NB4 (cell line): Measurements from ENCODE around the gene GRID1.

ENCODE experiments used
- DNase-seq: peaks from one replicate; pipeline ENCODE4 v3.0.0; 2010; ENCODE audit warnings: low read depth
- H3K4me3 ChIP-seq: one replicate; pipeline ENCODE4 v1.5.1; 2011; ENCODE audit warnings: mild to moderate bottlenecking, low read depth, low read length, moderate library complexity
- MAX ChIP-seq: IDR thresholded peaks from 2 replicates; pipeline ENCODE4 v1.6.1; 2011; ENCODE audit warnings: low read depth, low read length
- MYC ChIP-seq: IDR thresholded peaks from 2 replicates; pipeline ENCODE4 v1.6.1; 2011; ENCODE audit warnings: low read depth, low read length
- POLR2A ChIP-seq: IDR thresholded peaks from 2 replicates; pipeline ENCODE4 v1.6.1; 2011; ENCODE audit warnings: mild to moderate bottlenecking; ENCODE audit not compliant: insufficient read length; ENCODE audit errors: extremely low read depth
- TF ChIP-seq, protein P1 (sequence below): IDR thresholded peaks from one replicate; pipeline ENCODE4 v1.5.1; 2012; ENCODE audit warnings: low read depth, low read length

GRID1 gene

GRCh38 chr10:85606401-85606800 is 760.2 kb downstream of the GRID1 start:
- no peak for DNase-seq
- H3K4me3 ChIP-seq = no peak overlapping the region
- TF ChIP-seq, protein P1, sequence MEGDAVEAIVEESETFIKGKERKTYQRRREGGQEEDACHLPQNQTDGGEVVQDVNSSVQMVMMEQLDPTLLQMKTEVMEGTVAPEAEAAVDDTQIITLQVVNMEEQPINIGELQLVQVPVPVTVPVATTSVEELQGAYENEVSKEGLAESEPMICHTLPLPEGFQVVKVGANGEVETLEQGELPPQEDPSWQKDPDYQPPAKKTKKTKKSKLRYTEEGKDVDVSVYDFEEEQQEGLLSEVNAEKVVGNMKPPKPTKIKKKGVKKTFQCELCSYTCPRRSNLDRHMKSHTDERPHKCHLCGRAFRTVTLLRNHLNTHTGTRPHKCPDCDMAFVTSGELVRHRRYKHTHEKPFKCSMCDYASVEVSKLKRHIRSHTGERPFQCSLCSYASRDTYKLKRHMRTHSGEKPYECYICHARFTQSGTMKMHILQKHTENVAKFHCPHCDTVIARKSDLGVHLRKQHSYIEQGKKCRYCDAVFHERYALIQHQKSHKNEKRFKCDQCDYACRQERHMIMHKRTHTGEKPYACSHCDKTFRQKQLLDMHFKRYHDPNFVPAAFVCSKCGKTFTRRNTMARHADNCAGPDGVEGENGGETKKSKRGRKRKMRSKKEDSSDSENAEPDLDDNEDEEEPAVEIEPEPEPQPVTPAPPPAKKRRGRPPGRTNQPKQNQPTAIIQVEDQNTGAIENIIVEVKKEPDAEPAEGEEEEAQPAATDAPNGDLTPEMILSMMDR = no peak
- TF ChIP-seq MYC = no peak
- TF ChIP-seq MAX = no peak
- no peak for TF ChIP-seq POLR2A

- TF ChIP-seq MAX (no peak), MYC (no peak), POLR2A (no peak)
- TF ChIP-seq, protein P1 = no peak
- no peak overlapping the region for H3K4me3 ChIP-seq
- no peak for DNase-seq
Observed at GRCh38 chr10:85604884-85605283, 761.7 kb downstream of the GRID1 start.

DNA sequence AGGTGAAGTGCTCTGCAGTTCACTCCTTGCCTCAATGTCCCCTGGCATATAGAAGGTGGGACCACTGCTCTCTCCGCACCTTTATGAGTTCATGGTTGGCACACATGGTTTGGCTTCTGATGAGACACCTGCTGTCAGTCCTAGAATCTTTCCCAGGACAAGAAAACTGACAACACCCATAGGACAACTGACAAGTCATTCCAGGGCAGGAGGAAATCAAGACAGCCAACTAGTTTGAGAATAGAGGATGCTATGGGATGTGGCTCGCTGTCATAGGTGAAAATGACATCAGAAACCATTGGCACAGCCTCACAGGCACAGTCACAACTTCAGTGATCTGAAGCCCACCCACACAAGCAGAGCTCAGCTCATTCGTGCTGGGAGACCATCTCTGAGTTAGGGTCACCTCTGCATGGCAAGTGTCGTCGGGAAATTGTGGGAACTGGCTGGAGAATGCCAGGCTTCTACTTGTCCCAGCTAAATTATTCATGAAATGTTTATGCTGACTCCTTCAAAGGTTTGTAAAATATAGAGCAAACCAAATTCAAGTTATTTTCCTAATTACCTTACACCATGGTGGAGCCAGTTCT is 762.4 kb downstream of the GRID1 start:
- no peak for DNase-seq
- TF ChIP-seq MAX (no peak), MYC (no peak), POLR2A (no peak)
- TF ChIP-seq, protein P1 = no peak
- H3K4me3 ChIP-seq = no peak overlapping the region

- no peak for DNase-seq
- H3K4me3 ChIP-seq = no peak overlapping the region
- no peak for TF ChIP-seq MYC
- no peak for TF ChIP-seq POLR2A
- TF ChIP-seq, protein P1 = no peak
- TF ChIP-seq MAX = no peak
Observed at GRCh38 chr10:85603151-85603940, 763.2 kb downstream of the GRID1 start.

DNA sequence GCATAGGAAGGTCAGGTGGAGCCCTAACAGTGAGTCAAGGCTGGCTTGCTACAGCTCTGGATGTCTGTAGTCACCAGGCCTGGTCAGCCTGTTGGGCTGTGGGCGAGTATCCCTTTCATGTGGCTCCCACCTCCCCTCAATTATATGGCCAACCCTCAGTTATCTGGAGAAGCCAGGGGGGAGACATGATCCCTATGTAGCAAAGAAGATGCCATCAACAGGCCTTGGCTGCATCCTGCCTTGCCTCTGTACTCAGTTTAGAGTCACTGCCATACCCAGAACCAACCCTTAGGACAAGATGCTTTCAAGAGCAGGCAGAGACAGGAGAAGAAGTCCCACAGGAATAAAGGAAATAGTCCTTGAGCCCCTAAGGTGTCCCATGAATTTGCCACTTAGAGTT is 763.9 kb downstream of the GRID1 start:
- TF ChIP-seq MAX (no peak), MYC (no peak), POLR2A (no peak)
- TF ChIP-seq, protein P1 = no peak
- no peak for DNase-seq
- H3K4me3 ChIP-seq = no peak overlapping the region
